HEK293 (cell line): Measurements from ENCODE around the gene PTPRG.
A peak's percentile ranks its signal among the peaks of the same experiment; 100 is the strongest.

Experiments used
- CTCF ChIA-PET: fragments of 350-600 bp; formaldehyde crosslinking; extraction: SDS; loops from one replicate; lab custom pipeline; 2021; ENCODE audit warnings: antibody characterized with exemption; lab: Yijun Ruan, JAX
- POLR2A ChIA-PET: fragments of 300-600 bp; formaldehyde crosslinking; extraction: SDS; loops from one replicate; lab custom pipeline; 2020; ENCODE audit warnings: antibody characterized with exemption, inconsistent platforms; lab: Yijun Ruan, JAX
- H3K27ac ChIP-seq: fragments of 200-500 bp; sonication (Bioruptor generic); 2 replicates; pipeline ENCODE4 v1.5.1; 2014; ENCODE audit warnings: low read depth, low read length, control low read depth, inconsistent platforms; ENCODE audit errors: extremely low read depth
- H3K36me3 ChIP-seq, 2 experiments: fragments of 200-500 bp in 1 of 2; sonication (Bioruptor generic) in 1 of 2; 1 replicate in 1 of 2; 2 replicates in 1 of 2; pipeline ENCODE4 v1.5.1; 2014 to 2017; ENCODE audit warnings: inconsistent platforms in 2 of 2, low read length in 2 of 2; ENCODE audit not compliant: control insufficient read depth in 2 of 2, insufficient read depth in 1 of 2
- H3K4me1 ChIP-seq: fragments of 200-500 bp; sonication (Bioruptor generic); 2 replicates; pipeline ENCODE4 v1.5.1; 2014; ENCODE audit warnings: mild to moderate bottlenecking, low read length, inconsistent platforms; ENCODE audit not compliant: control insufficient read depth, insufficient read depth
- H3K4me3 ChIP-seq: 2 replicates; pipeline ENCODE4 v1.5.1; 2011; ENCODE audit warnings: low read depth, mild to moderate bottlenecking, control low read depth, low read length, moderate library complexity
- H3K9me3 ChIP-seq: fragments of 200-500 bp; sonication (Bioruptor generic); 2 replicates; pipeline ENCODE4 v1.5.1; 2014; ENCODE audit warnings: low read depth, low read length, inconsistent platforms; ENCODE audit not compliant: control insufficient read depth, insufficient read depth
- GFI1B ChIP-seq: fragments of 450-650 bp; formaldehyde crosslinking; IDR thresholded peaks from 2 replicates; pipeline ENCODE4 v1.5.1; 2016; ENCODE audit warnings: missing biosample characterization, missing genetic modification characterization
- GLIS2 ChIP-seq: fragments of 450-650 bp; formaldehyde crosslinking; IDR thresholded peaks from 2 replicates; pipeline ENCODE4 v1.5.1; 2016; ENCODE audit warnings: missing biosample characterization, missing genetic modification characterization
- OSR2 ChIP-seq: fragments of 450-650 bp; formaldehyde crosslinking; IDR thresholded peaks from 2 replicates; pipeline ENCODE4 v1.5.1; 2016; ENCODE audit warnings: missing biosample characterization, missing genetic modification characterization
- SCRT2 ChIP-seq: fragments of 450-650 bp; formaldehyde crosslinking; IDR thresholded peaks from 2 replicates; pipeline ENCODE4 v1.5.1; 2016; ENCODE audit warnings: missing biosample characterization, missing genetic modification characterization
- SP2 ChIP-seq: fragments of 450-650 bp; formaldehyde crosslinking; IDR thresholded peaks from 2 replicates; pipeline ENCODE4 v1.5.1; 2016; ENCODE audit warnings: missing biosample characterization, missing genetic modification characterization
- SP3 ChIP-seq: fragments of 450-650 bp; formaldehyde crosslinking; IDR thresholded peaks from 2 replicates; pipeline ENCODE4 v1.5.1; 2016; ENCODE audit warnings: missing biosample characterization, missing genetic modification characterization
- YY1 ChIP-seq: fragments of 450-650 bp; formaldehyde crosslinking; IDR thresholded peaks from 2 replicates; pipeline ENCODE4 v1.5.1; 2018; ENCODE audit warnings: missing biosample characterization, missing genetic modification characterization
- ZBTB17 ChIP-seq: fragments of 450-650 bp; formaldehyde crosslinking; IDR thresholded peaks from 2 replicates; pipeline ENCODE4 v1.5.1; 2016; ENCODE audit warnings: missing biosample characterization, missing genetic modification characterization
- ZFP37 ChIP-seq: fragments of 450-650 bp; formaldehyde crosslinking; IDR thresholded peaks from 2 replicates; pipeline ENCODE4 v1.5.1; 2016; ENCODE audit warnings: missing biosample characterization, missing genetic modification characterization
- ZNF169 ChIP-seq: fragments of 450-650 bp; formaldehyde crosslinking; IDR thresholded peaks from 2 replicates; pipeline ENCODE4 v1.5.1; 2016; ENCODE audit warnings: missing biosample characterization, missing genetic modification characterization
- ZNF311 ChIP-seq: fragments of 450-650 bp; formaldehyde crosslinking; IDR thresholded peaks from 2 replicates; pipeline ENCODE4 v1.5.1; 2017; ENCODE audit warnings: missing biosample characterization, missing genetic modification characterization, borderline replicate concordance
- ZNF514 ChIP-seq: fragments of 450-650 bp; formaldehyde crosslinking; IDR thresholded peaks from 2 replicates; pipeline ENCODE4 v1.5.1; 2016; ENCODE audit warnings: missing biosample characterization, missing genetic modification characterization
- ZNF529 ChIP-seq: fragments of 450-650 bp; formaldehyde crosslinking; IDR thresholded peaks from 2 replicates; pipeline ENCODE4 v1.5.1; 2017; ENCODE audit warnings: missing genetic modification characterization, missing biosample characterization; ENCODE audit not compliant: insufficient replicate concordance
- ZNF544 ChIP-seq: fragments of 450-650 bp; formaldehyde crosslinking; IDR thresholded peaks from 2 replicates; pipeline ENCODE4 v1.5.0; 2017; ENCODE audit warnings: missing biosample characterization, missing genetic modification characterization
- ZNF548 ChIP-seq: fragments of 450-650 bp; formaldehyde crosslinking; IDR thresholded peaks from 2 replicates; pipeline ENCODE4 v1.5.1; 2016; ENCODE audit warnings: missing biosample characterization, missing genetic modification characterization
- ZNF560 ChIP-seq: fragments of 450-650 bp; formaldehyde crosslinking; IDR thresholded peaks from 2 replicates; pipeline ENCODE4 v1.5.1; 2017; ENCODE audit warnings: missing biosample characterization, missing genetic modification characterization, borderline replicate concordance
- TF ChIP-seq, protein P1 (sequence below): fragments of 450-650 bp; formaldehyde crosslinking; IDR thresholded peaks from 2 replicates; pipeline ENCODE4 v1.5.0; 2017; ENCODE audit warnings: missing biosample characterization, missing genetic modification characterization, borderline replicate concordance
- TF ChIP-seq, protein P2 (sequence below): IDR thresholded peaks from 2 replicates; pipeline ENCODE4 v1.6.1; 2011; ENCODE audit warnings: mild to moderate bottlenecking, low read depth, low read length, borderline replicate concordance
- TF ChIP-seq, protein P3 (sequence below): fragments of 450-650 bp; formaldehyde crosslinking; IDR thresholded peaks from 2 replicates; pipeline ENCODE4 v1.5.1; 2016; ENCODE audit warnings: missing biosample characterization, missing genetic modification characterization

PTPRG gene

DNA sequence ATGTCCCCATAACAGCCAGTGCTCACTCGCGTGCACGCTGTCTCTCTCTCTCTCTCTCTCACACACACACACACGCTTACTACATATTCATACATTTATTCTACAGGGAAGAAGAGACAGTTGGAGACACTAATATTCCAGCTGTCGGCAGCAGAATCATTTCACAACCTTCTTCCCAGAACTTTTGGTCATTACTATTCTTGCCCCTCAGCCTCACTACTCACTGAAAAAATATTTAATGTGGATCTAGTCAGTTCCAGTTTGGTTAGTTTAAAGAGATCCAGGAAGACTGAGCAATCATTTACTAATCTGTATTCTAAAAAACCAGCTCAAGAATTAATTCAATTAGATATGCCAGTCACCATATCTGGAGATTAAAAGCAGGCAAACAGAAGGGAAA lies 394.9 kb downstream of the PTPRG start:
- peaks cover 2% of the 10 kb centered on the region; the same call in 1 of the 2 replicates for H3K4me1 ChIP-seq
- H3K4me3 ChIP-seq = no peak overlapping the region
- H3K27ac ChIP-seq = no peak overlapping the region
- no peaks in the 10 kb centered on the region for H3K36me3 ChIP-seq
- H3K9me3 ChIP-seq = no peaks in the 10 kb centered on the region
- CTCF ChIA-PET = interaction anchor here (0.6 to 0.7 kb wide), 3 partner anchors 230 to 531 kb away, joined by 3 to 4 read pairs (median 4); no protein-coding TSS in a partner anchor
- POLR2A ChIA-PET = no interaction called here
- no peak for TF ChIP-seq GFI1B
- TF ChIP-seq, protein P1, sequence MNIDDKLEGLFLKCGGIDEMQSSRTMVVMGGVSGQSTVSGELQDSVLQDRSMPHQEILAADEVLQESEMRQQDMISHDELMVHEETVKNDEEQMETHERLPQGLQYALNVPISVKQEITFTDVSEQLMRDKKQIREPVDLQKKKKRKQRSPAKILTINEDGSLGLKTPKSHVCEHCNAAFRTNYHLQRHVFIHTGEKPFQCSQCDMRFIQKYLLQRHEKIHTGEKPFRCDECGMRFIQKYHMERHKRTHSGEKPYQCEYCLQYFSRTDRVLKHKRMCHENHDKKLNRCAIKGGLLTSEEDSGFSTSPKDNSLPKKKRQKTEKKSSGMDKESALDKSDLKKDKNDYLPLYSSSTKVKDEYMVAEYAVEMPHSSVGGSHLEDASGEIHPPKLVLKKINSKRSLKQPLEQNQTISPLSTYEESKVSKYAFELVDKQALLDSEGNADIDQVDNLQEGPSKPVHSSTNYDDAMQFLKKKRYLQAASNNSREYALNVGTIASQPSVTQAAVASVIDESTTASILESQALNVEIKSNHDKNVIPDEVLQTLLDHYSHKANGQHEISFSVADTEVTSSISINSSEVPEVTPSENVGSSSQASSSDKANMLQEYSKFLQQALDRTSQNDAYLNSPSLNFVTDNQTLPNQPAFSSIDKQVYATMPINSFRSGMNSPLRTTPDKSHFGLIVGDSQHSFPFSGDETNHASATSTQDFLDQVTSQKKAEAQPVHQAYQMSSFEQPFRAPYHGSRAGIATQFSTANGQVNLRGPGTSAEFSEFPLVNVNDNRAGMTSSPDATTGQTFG (tag by site-specific recombination) = no peak
- no peak for TF ChIP-seq ZNF560 (tag by site-specific recombination)
- TF ChIP-seq SCRT2 (tag by site-specific recombination) = no peak
- no peak for TF ChIP-seq ZNF529 (tag by site-specific recombination)
- no peak for TF ChIP-seq SP2 (tag by site-specific recombination)
- TF ChIP-seq GLIS2 (tag by site-specific recombination) = no peak
- no peak for TF ChIP-seq ZNF514
- no peak for TF ChIP-seq ZNF169 (tag by site-specific recombination)
- no peak for TF ChIP-seq ZNF311 (tag by site-specific recombination)
- no peak for TF ChIP-seq ZNF544 (tag by site-specific recombination)
- TF ChIP-seq ZFP37 (tag by site-specific recombination) = no peak

DNA sequence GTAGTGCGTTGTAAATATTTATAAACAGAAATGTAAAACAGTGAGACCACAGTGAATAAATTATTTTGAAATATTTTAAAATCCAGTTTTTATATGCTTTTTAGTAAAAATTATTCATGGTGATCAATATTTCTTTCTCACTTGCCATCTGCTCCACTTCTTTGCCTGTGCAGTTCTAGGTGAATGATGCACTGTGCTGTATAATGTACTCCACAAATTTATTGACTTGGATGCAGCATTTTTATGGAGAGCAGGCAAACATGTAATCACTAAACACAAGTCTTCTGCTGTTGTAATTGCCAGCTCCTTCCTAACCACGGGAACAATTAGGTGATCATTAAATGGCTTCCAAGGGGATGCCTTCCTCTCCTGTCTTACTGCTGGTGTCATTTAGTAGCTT lies 395.9 kb downstream of the PTPRG start:
- Histone ChIP-seq H3K36me3 (no peaks in the 10 kb centered on the region), H3K4me3 (no peak overlapping the region), H3K27ac (no peak overlapping the region), H3K9me3 (no peaks in the 10 kb centered on the region), H3K4me1 (peaks cover 2% of the 10 kb centered on the region; the same call in 1 of the 2 replicates)
- CTCF ChIA-PET = no interaction called here
- no peak for TF ChIP-seq YY1 (tag by site-specific recombination)
- no peak for TF ChIP-seq SP3 (tag by site-specific recombination)
- TF ChIP-seq, protein P2, sequence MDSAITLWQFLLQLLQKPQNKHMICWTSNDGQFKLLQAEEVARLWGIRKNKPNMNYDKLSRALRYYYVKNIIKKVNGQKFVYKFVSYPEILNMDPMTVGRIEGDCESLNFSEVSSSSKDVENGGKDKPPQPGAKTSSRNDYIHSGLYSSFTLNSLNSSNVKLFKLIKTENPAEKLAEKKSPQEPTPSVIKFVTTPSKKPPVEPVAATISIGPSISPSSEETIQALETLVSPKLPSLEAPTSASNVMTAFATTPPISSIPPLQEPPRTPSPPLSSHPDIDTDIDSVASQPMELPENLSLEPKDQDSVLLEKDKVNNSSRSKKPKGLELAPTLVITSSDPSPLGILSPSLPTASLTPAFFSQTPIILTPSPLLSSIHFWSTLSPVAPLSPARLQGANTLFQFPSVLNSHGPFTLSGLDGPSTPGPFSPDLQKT = no peak
- TF ChIP-seq ZNF548 = no peak
- peak; percentile 32; the same call in 1 of the 2 replicates for TF ChIP-seq OSR2 (tag by site-specific recombination)
- POLR2A ChIA-PET = no interaction called here

DNA sequence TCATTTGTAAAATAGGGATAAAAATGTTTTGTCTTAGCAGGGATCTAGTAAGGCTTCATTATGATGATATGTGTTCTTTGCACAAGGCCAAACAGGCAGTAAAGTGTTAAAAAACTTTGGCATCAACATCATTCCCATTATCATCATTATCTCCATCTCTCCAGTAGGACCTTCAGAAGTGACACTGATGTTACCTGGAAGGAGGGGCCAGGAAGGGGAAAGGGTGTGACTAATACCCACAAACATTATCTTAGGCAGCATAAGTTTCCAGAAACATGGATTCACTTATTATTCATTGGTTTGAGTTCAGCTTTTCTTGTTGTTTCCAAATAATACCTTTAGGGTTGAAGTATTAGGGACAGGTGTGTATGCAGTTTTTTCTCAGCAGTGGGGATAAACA lies 399.6 kb downstream of the PTPRG start:
- peak; percentile 20; the same call in 1 of the 2 replicates for TF ChIP-seq ZBTB17 (tag by site-specific recombination)
- TF ChIP-seq, protein P3, sequence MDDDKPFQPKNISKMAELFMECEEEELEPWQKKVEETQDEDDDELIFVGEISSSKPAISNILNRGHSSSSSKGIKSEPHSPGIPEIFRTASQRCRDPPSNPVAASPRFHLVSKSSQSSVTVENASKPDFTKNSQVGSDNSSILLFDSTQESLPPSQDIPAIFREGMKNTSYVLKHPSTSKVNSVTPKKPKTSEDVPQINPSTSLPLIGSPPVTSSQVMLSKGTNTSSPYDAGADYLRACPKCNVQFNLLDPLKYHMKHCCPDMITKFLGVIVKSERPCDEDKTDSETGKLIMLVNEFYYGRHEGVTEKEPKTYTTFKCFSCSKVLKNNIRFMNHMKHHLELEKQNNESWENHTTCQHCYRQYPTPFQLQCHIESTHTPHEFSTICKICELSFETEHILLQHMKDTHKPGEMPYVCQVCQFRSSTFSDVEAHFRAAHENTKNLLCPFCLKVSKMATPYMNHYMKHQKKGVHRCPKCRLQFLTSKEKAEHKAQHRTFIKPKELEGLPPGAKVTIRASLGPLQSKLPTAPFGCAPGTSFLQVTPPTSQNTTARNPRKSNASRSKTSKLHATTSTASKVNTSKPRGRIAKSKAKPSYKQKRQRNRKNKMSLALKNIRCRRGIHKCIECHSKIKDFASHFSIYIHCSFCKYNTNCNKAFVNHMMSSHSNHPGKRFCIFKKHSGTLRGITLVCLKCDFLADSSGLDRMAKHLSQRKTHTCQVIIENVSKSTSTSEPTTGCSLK (tag by site-specific recombination) = no peak
- no peaks in the 10 kb centered on the region for H3K36me3 ChIP-seq
- H3K27ac ChIP-seq = no peak overlapping the region
- H3K9me3 ChIP-seq = no peaks in the 10 kb centered on the region
- POLR2A ChIA-PET = no interaction called here
- H3K4me1 ChIP-seq = no peaks in the 10 kb centered on the region
- H3K4me3 ChIP-seq = no peak overlapping the region
- CTCF ChIA-PET = no interaction called here
